ENCODE results near the gene ANXA4.

The ANXA4 gene

GRCh38 chr2:69863298-69863697 lies 121.4 kb downstream of the ANXA4 start:
- no peak overlapping the region for H3K27ac ChIP-seq
- H4K20me1 ChIP-seq: no peaks in the 10 kb centered on the region
- peaks cover 71% of the 10 kb centered on the region for H3K36me3 ChIP-seq
- H3K4me1 ChIP-seq: no peaks in the 10 kb centered on the region
- H3K4me3 ChIP-seq: no peak overlapping the region
- TF ChIP-seq Cebpa-rat (IDR thresholded peaks at IDR 0.05): no peak
- H3K9me3 ChIP-seq: no peaks in the 10 kb centered on the region
- no peak overlapping the region for H3K9ac ChIP-seq
- no peak overlapping the region for H3K4me2 ChIP-seq
- H3K27me3 ChIP-seq: no peaks in the 10 kb centered on the region
